Measurements from ENCODE around the gene TMEM132C.

- TF ChIP-seq, protein P1, sequence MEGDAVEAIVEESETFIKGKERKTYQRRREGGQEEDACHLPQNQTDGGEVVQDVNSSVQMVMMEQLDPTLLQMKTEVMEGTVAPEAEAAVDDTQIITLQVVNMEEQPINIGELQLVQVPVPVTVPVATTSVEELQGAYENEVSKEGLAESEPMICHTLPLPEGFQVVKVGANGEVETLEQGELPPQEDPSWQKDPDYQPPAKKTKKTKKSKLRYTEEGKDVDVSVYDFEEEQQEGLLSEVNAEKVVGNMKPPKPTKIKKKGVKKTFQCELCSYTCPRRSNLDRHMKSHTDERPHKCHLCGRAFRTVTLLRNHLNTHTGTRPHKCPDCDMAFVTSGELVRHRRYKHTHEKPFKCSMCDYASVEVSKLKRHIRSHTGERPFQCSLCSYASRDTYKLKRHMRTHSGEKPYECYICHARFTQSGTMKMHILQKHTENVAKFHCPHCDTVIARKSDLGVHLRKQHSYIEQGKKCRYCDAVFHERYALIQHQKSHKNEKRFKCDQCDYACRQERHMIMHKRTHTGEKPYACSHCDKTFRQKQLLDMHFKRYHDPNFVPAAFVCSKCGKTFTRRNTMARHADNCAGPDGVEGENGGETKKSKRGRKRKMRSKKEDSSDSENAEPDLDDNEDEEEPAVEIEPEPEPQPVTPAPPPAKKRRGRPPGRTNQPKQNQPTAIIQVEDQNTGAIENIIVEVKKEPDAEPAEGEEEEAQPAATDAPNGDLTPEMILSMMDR (IDR thresholded peaks at IDR 0.05) = no peak
- TF ChIP-seq ZFX (IDR thresholded peaks at IDR 0.05; ENCODE audit: borderline replicate concordance) = no peak
These were observed 300.8 kb downstream of the TMEM132C start for GRCh38 chr12:128567730-128568129.
